ENCODE data around the gene CYP19A1.

CYP19A1 gene

GRCh38 chr15:51322621-51323296 lies 15.6 kb downstream of the CYP19A1 start:
- no peak for DNase-seq

- DNase-seq, result no peak
Measured at GRCh38 chr15:51321316-51321715, 17.1 kb downstream of the CYP19A1 start.

GRCh38 chr15:51320843-51321242 lies 17.6 kb downstream of the CYP19A1 start:
- no peak for DNase-seq

- no peak for DNase-seq
Measured at GRCh38 chr15:51319539-51319938, 18.9 kb downstream of the CYP19A1 start.

GRCh38 chr15:51318382-51319150 lies 19.8 kb downstream of the CYP19A1 start:
- no peak for DNase-seq

- no peak for DNase-seq
Measured at GRCh38 chr15:51316636-51317035, 21.8 kb downstream of the CYP19A1 start.

GRCh38 chr15:51315726-51316125 lies 22.7 kb downstream of the CYP19A1 start:
- DNase-seq, result no peak

- DNase-seq, result no peak
Measured at GRCh38 chr15:51314391-51315337, 23.7 kb downstream of the CYP19A1 start.

- no peak for DNase-seq
Measured at GRCh38 chr15:51313644-51314280, 24.6 kb downstream of the CYP19A1 start.

- DNase-seq, result no peak
Measured at GRCh38 chr15:51313074-51313393, 25.4 kb downstream of the CYP19A1 start.

- DNase-seq, result no peak
Measured at GRCh38 chr15:51312166-51313073, 26.0 kb downstream of the CYP19A1 start.

- DNase-seq, result no peak
Measured at GRCh38 chr15:51311510-51311909, 26.9 kb downstream of the CYP19A1 start.

GRCh38 chr15:51310064-51310463 lies 28.3 kb downstream of the CYP19A1 start:
- no peak for DNase-seq

- DNase-seq, result no peak
Measured at GRCh38 chr15:51307811-51308210, 30.6 kb downstream of the CYP19A1 start.

- no peak for DNase-seq
Measured at GRCh38 chr15:51307325-51307724, 31.1 kb downstream of the CYP19A1 start.

GRCh38 chr15:51303462-51303980 lies 34.9 kb downstream of the CYP19A1 start:
- no peak for DNase-seq

GRCh38 chr15:51302480-51302879 lies 35.9 kb downstream of the CYP19A1 start:
- no peak for DNase-seq

GRCh38 chr15:51299187-51300015 lies 39.0 kb downstream of the CYP19A1 start:
- DNase-seq, result no peak

GRCh38 chr15:51298620-51299019 lies 39.8 kb downstream of the CYP19A1 start:
- DNase-seq, result no peak

- DNase-seq, result no peak
Measured at GRCh38 chr15:51290720-51291119, 47.7 kb downstream of the CYP19A1 start.

- DNase-seq, result no peak
Measured at GRCh38 chr15:51289290-51289689, 49.1 kb downstream of the CYP19A1 start.
